HUES6 (cell line): Measurements from ENCODE around the gene SMIM36.

ENCODE experiments used
- H3K27ac ChIP-seq: 2 replicates; pipeline ENCODE4 v1.7.0; 2013; ENCODE audit warnings: low read depth, mild to moderate bottlenecking, low read length, inconsistent platforms
- H3K27me3 ChIP-seq: 2 replicates; pipeline ENCODE4 v1.6.1; 2013; ENCODE audit warnings: low read length; ENCODE audit not compliant: control insufficient read depth, insufficient read depth
- H3K36me3 ChIP-seq: 2 replicates; pipeline ENCODE4 v1.6.1; 2013; ENCODE audit warnings: low read length; ENCODE audit not compliant: control insufficient read depth, insufficient read depth
- H3K4me1 ChIP-seq: 2 replicates; pipeline ENCODE4 v1.6.1; 2013; ENCODE audit warnings: low read length; ENCODE audit not compliant: control insufficient read depth, insufficient read depth
- H3K4me3 ChIP-seq: 2 replicates; pipeline ENCODE4 v1.5.1; 2013; ENCODE audit warnings: low read depth, low read length
- H3K9ac ChIP-seq: one replicate; pipeline ENCODE4 v1.6.1; 2013; ENCODE audit warnings: mild to moderate bottlenecking, low read length
- H3K9me3 ChIP-seq: 2 replicates; pipeline ENCODE4 v1.6.1; 2013; ENCODE audit warnings: low read depth, low read length; ENCODE audit not compliant: control insufficient read depth, insufficient read depth

The SMIM36 gene

DNA sequence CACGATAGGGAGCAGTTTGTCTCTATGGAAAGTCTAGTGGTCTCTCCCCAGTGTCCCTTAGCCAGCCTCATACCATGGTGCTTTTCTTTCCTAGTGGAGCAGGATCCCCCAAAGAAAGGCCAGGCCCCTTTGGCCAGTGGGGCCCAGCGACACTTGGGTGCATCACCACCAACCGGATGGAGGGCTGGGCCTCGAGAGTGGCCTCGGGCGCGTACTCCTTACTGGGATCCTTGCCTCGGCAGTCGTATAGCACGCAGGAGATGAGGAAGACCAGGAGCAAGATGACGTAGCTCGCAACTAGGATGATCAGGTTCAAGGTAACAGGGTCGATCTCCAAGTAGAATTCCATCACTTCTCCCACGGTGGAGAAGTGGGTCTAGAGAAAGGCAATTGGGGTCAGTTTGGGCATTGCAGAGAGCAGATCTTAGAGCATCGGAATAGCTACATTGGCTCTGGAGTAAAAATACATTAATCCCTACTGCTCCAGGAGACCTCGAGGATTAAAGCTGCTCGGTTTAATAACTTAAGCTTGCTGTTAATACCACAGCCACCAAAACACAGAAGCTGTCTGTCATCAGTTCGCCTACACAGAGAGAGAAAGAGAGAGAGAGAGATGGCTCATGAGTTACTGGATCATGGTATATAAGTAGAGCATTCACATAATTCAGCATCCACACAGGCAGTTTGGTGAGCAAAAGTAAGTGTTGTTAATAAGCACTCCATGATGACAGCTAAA lies at the start of gene SMIM36:
SMIM36 (minus strand) TSS at position 467 of the 736 bp plus-strand sequence.
- Histone ChIP-seq H3K9ac (no peak within 1 kb of the TSS), H3K36me3 (no peaks in the 10 kb centered on the region), H3K4me3 (no peak within 1 kb of the TSS), H3K9me3 (0 out of 2 replicates have a peak, but pooled peaks cover 3% of the 10 kb centered on the region), H3K27me3 (no peaks in the 10 kb centered on the region), H3K4me1 (peaks cover 10% of the 10 kb centered on the region), H3K27ac (no peak within 1 kb of the TSS)

DNA sequence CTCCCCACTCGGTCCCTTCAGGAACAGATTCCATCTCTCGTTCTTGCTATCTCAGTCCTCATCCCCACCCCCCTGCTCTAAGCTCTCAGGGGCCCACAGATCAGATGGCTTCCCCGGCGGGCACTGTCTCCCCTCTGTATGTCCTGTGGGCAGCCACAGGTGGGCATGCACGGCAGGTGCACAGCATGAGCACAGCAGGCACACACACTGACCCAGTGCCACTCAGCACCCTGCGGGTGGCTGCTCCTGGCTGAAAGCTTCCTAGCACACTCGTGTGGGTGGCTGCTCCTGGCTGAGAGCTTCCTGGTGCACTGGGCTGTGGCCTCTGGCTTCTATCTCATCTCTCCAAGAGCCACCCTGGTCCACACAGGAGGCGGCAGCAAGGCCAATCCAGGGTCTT lies 44.5 kb upstream of the SMIM36 start:
- Histone ChIP-seq H3K27ac (no peak overlapping the region), H3K36me3 (no peaks in the 10 kb centered on the region), H3K4me3 (no peak overlapping the region), H3K9ac (no peak overlapping the region), H3K9me3 (no peaks in the 10 kb centered on the region), H3K4me1 (no peaks in the 10 kb centered on the region; the same call in 1 of the 2 replicates), H3K27me3 (no peaks in the 10 kb centered on the region)

DNA sequence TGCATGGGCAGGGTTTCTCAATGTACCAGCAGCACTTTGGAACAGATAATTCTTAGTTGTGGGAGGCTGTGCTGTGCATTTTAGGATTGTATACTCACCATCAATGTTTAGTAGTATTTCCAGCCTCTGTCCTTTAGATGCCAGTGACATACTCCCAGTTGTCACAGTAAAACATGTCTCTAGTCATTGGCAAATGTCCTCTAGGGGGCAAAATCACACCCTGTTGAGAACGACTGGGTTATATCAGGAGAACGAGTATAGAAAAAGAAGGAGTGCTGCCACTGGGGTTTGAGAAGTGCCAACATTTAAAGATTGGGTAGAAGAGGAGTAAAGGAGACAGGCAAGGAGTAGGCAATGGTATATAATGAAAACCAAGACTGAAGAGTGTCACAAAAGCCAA lies 37.9 kb upstream of the SMIM36 start:
- Histone ChIP-seq H3K4me3 (no peak overlapping the region), H3K9ac (no peak overlapping the region), H3K27me3 (no peaks in the 10 kb centered on the region), H3K9me3 (no peaks in the 10 kb centered on the region), H3K4me1 (no peaks in the 10 kb centered on the region; the same call in 1 of the 2 replicates), H3K36me3 (no peaks in the 10 kb centered on the region), H3K27ac (no peak overlapping the region)

DNA sequence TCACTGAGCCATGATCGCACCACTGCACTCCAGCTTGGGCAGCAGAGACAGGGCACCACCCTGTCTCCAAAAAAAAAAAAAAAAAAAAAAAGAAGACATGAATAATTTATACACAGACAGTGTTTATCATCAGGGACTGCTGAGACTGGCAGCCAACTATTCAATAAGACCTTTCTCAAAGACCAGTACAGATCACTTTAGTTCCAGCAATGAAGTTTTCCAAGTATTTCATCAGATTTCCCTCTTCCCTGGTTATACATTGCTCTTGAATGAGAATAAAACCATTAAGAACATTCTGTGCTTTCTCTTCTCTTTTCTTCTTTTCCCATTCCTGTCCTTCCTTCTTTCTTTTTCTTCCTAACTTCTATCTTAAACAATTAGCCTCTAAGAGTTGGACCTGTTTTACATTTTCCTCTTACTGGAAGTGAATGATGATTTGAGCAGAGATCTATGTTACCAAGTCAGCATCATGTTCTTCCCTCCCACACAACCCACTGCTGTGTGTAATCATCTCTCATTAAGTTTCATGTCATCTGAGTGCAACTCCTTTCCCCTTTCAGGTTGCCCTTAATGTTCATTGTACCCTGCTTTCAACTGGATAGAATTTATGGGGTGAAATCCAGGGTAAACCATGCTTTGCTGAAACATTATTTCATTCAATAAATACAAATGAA lies 35.9 kb upstream of the SMIM36 start:
- H3K4me1 ChIP-seq: no peaks in the 10 kb centered on the region; the same call in 1 of the 2 replicates
- H3K9ac ChIP-seq: no peak overlapping the region
- H3K27me3 ChIP-seq: no peaks in the 10 kb centered on the region
- no peak overlapping the region for H3K27ac ChIP-seq
- no peaks in the 10 kb centered on the region for H3K36me3 ChIP-seq
- H3K9me3 ChIP-seq: no peaks in the 10 kb centered on the region
- H3K4me3 ChIP-seq: no peak overlapping the region

DNA sequence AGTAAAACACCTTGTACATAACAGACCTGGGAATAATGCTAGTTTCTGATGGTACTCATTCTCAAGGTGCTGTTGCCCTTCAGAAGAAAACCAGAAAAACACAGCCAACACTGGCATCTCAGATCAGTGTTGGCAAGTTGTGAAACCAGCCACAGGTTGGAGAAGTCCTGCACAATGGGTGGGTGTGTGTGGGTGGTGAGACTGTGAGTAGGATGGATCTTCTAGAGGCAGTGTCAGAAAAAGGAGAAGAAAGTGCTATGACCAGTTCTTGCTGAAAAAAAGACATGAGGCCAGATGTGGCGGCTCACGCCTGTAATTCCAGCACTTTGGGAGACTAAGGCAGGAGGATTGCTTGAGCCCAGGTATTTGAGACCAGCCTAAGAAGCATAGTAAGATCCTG lies 35.2 kb upstream of the SMIM36 start:
- Histone ChIP-seq H3K4me3 (no peak overlapping the region), H3K4me1 (no peaks in the 10 kb centered on the region), H3K27ac (no peak overlapping the region), H3K9me3 (no peaks in the 10 kb centered on the region), H3K27me3 (no peaks in the 10 kb centered on the region), H3K9ac (no peak overlapping the region), H3K36me3 (no peaks in the 10 kb centered on the region)

DNA sequence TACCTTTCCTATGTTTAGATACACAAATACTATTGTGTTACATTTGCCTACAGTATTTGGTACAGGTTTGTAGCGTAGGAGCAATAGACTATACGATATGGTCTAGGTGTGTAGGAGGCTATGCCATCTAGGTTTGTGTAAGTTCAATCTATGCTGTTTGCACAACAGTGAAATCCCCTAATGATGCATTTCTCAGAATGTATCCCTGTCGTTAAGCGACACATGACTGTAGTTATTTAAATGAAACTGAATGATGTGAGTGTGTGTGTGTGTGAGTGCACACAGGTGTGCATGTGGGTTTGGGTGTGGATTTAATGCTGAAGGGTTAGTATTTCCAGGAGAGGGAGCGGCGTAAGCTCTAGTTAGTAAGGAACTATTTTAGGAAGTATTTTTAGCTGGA lies 34.6 kb upstream of the SMIM36 start:
- Histone ChIP-seq H3K4me1 (no peaks in the 10 kb centered on the region), H3K9ac (no peak overlapping the region), H3K27me3 (no peaks in the 10 kb centered on the region), H3K4me3 (no peak overlapping the region), H3K9me3 (no peaks in the 10 kb centered on the region), H3K36me3 (no peaks in the 10 kb centered on the region), H3K27ac (no peak overlapping the region)

DNA sequence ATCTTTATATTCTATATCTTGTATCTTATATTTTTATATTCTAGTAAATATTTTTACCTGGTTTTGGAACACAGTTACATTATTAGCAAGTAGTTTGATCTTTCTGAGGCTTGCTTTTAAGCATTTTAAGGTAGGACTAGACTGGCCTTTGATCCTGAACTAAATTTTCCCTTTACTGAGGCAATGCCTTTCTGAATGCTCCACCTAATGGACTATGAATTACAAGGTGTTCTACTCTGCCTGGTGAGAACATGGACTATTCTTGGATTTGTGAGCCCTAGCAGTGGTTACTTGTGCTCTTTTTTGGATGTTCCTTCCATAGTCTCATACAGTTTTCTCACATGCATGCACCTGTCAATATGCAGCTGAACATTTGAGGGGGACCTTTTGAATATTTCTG lies 32.5 kb upstream of the SMIM36 start:
- no peak overlapping the region for H3K9ac ChIP-seq
- H3K4me3 ChIP-seq: no peak overlapping the region
- H3K27me3 ChIP-seq: no peaks in the 10 kb centered on the region
- no peaks in the 10 kb centered on the region for H3K4me1 ChIP-seq
- H3K9me3 ChIP-seq: no peaks in the 10 kb centered on the region
- no peak overlapping the region for H3K27ac ChIP-seq
- no peaks in the 10 kb centered on the region for H3K36me3 ChIP-seq

DNA sequence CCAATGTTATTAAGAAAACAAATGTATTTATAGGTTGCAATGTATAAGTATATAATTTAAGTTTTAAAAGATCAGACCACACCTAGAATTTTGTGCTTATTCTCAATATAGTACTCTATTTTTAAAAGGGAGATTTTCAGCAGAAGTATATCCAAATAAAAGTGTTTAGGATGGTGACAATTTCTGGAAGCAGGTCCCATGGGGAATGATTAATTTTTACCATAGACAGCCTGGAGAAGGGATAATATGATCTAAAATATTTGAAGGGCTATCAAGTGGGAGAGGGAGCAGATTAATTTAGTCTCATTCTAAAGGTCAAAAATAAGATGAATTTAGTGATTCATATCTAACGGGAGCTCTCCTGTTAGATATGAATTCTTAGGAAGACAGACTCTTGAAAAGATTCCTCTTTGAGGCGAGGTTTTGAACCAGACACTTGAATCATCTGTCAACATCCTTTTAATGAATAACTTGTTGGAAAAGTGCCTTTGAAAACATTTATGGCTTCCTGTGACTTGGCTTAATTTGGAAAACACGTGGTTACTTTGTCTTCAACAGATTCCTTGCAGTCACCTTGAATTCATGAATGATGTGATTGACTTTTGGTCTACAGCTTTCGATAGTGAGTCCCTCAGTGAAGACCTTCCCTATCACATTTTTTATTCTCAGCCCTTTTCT lies 29.3 kb upstream of the SMIM36 start:
- H3K9ac ChIP-seq: no peak overlapping the region
- H3K27me3 ChIP-seq: no peaks in the 10 kb centered on the region
- no peaks in the 10 kb centered on the region for H3K9me3 ChIP-seq
- H3K4me1 ChIP-seq: no peaks in the 10 kb centered on the region
- H3K36me3 ChIP-seq: no peaks in the 10 kb centered on the region
- H3K27ac ChIP-seq: no peak overlapping the region
- no peak overlapping the region for H3K4me3 ChIP-seq

DNA sequence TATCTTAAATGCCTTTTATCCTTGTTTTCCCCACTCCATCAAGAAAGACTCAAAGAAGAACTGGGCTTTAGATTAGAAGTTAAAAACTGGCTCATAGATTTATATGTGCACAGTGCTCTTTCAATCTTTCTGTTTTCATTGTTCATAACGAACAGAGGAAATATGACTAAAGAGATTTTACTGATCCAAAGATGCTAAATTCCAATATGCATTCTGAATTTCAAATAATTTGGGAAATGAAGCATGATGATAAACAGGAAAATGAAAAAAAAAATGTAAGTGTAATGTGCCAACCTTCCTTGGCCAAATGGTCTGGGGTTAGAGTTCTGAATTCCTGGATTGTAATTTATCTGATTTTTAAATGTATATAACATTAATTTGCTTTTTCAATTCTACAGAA lies 25.0 kb upstream of the SMIM36 start:
- Histone ChIP-seq H3K27me3 (no peaks in the 10 kb centered on the region), H3K9ac (no peak overlapping the region), H3K9me3 (no peaks in the 10 kb centered on the region), H3K4me3 (no peak overlapping the region), H3K36me3 (no peaks in the 10 kb centered on the region), H3K4me1 (no peaks in the 10 kb centered on the region), H3K27ac (no peak overlapping the region)

DNA sequence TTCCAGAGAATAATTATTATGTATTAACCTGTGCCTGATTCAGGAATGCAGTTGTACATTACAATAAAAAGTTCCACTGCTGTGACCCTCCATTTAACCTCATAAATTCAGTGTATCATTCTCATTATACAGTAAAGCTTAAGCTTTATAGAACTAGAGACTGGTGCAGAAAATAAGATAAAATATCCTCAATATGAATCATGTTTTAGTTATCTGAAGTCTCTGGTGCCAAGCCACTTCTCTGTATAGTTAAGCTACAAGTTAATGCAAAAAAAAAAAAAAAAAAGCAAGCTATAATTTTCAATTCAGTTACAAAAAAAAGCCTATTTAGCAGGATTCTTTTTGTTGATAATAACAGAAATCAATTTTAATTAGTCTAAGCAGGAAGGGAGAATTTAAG lies 22.4 kb upstream of the SMIM36 start:
- Histone ChIP-seq H3K9me3 (no peaks in the 10 kb centered on the region), H3K27ac (no peak overlapping the region), H3K4me1 (no peaks in the 10 kb centered on the region), H3K36me3 (no peaks in the 10 kb centered on the region), H3K4me3 (no peak overlapping the region), H3K27me3 (no peaks in the 10 kb centered on the region), H3K9ac (no peak overlapping the region)

DNA sequence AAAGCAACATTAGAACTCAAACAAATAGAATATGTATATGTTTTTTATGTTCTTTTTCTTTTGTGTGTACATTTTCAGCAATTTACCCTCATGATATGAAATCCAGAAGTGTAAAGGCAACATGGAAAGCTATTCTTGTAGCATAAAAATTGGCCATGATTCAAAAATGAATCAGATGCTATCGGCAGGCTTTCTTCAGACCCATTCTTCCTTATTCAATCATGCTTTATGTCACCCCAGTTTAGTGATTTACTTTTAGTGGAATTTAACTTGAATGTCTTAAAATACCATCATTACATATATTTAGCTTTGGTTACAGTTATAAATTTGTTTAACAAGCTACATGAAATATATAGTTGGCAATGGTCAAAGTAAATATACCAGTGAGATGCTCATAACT lies 21.4 kb upstream of the SMIM36 start:
- no peaks in the 10 kb centered on the region for H3K36me3 ChIP-seq

More for the DNA sequence above, 21.4 kb upstream of the SMIM36 start:
- Histone ChIP-seq H3K4me3 (no peak overlapping the region), H3K4me1 (no peaks in the 10 kb centered on the region), H3K27ac (no peak overlapping the region), H3K9ac (no peak overlapping the region), H3K9me3 (no peaks in the 10 kb centered on the region), H3K27me3 (no peaks in the 10 kb centered on the region)
